Neutrophil (primary cell): ENCODE results near the gene IFIT3.
"Not testable (repeated sequence)": the region's sequence is repeated elsewhere in the genome, so short reads cannot be mapped to it uniquely, and the experiment has no call there.

Experiments
- H3K27ac ChIP-seq: fragments of 200-600 bp; sonication (generic); 2 replicates; pipeline ENCODE4 v1.5.1; 2016; ENCODE audit warnings: mild to moderate bottlenecking, moderate library complexity
- H3K27me3 ChIP-seq: fragments of 200-600 bp; sonication (generic); 2 replicates; pipeline ENCODE4 v1.6.0; 2016; ENCODE audit warnings: mild to moderate bottlenecking
- H3K36me3 ChIP-seq: fragments of 200-600 bp; sonication (generic); 2 replicates; pipeline ENCODE4 v1.5.1; 2017
- H3K4me1 ChIP-seq, 2 experiments: fragments of 200-600 bp in 1 of 2; sonication (generic) in 1 of 2; 1 replicate in 1 of 2; 2 replicates in 1 of 2; pipeline versions ENCODE4 v1.5.1 to v1.6.1; 2013 to 2016; ENCODE audit warnings: low read depth in 1 of 2, low read length in 1 of 2, mild to moderate bottlenecking in 1 of 2, moderate library complexity in 1 of 2; ENCODE audit not compliant: control insufficient read depth in 1 of 2, insufficient read depth in 1 of 2
- H3K4me3 ChIP-seq, 2 experiments: fragments of 200-600 bp in 1 of 2; sonication (generic) in 1 of 2; 1 replicate in 1 of 2; 2 replicates in 1 of 2; pipeline ENCODE4 v1.5.1; 2013 to 2016; ENCODE audit warnings: low read depth in 1 of 2, low read length in 1 of 2, mild to moderate bottlenecking in 1 of 2, moderate library complexity in 1 of 2
- H3K9me3 ChIP-seq: fragments of 200-600 bp; sonication (generic); 2 replicates; pipeline ENCODE4 v1.5.1; 2016
- TF ChIP-seq, protein P1 (sequence below): fragments of 200-600 bp; sonication (generic); IDR thresholded peaks from 2 replicates; pipeline ENCODE4 v1.5.1; 2016; ENCODE audit warnings: antibody characterized with exemption

Gene IFIT3

DNA sequence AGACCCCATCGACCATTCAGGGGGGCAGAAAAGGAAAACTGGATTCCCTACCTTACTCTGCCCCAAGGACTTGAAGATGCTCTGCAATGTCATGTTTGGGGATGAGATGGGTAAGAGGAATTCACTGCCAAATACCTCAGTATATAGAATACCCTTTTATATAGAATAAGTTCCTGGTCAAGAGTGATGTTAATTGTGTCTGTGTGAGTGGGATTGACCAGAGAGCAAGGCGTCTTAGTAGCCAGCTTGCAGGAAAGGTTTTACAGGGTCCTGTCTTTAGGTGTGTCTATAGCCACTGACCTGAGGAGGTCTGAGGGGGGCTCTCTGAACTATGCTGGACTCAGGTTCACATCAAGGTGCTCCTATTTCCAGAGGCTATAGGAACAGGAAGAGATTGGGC, 1.4 kb downstream of the IFIT3 start:
- H3K9me3 ChIP-seq, result no peaks in the 10 kb centered on the region
- peak overlapping the region; percentile 88 for H3K27ac ChIP-seq
- peaks cover 72 to 75% of the 10 kb centered on the region in 2 experiments for H3K4me1 ChIP-seq
- peak overlapping the region; percentile 63 to 69 for H3K4me3 ChIP-seq
- no peaks in the 10 kb centered on the region for H3K27me3 ChIP-seq
- TF ChIP-seq, protein P1, sequence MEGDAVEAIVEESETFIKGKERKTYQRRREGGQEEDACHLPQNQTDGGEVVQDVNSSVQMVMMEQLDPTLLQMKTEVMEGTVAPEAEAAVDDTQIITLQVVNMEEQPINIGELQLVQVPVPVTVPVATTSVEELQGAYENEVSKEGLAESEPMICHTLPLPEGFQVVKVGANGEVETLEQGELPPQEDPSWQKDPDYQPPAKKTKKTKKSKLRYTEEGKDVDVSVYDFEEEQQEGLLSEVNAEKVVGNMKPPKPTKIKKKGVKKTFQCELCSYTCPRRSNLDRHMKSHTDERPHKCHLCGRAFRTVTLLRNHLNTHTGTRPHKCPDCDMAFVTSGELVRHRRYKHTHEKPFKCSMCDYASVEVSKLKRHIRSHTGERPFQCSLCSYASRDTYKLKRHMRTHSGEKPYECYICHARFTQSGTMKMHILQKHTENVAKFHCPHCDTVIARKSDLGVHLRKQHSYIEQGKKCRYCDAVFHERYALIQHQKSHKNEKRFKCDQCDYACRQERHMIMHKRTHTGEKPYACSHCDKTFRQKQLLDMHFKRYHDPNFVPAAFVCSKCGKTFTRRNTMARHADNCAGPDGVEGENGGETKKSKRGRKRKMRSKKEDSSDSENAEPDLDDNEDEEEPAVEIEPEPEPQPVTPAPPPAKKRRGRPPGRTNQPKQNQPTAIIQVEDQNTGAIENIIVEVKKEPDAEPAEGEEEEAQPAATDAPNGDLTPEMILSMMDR, result no peak
- H3K36me3 ChIP-seq, result peaks cover 4% of the 10 kb centered on the region

DNA sequence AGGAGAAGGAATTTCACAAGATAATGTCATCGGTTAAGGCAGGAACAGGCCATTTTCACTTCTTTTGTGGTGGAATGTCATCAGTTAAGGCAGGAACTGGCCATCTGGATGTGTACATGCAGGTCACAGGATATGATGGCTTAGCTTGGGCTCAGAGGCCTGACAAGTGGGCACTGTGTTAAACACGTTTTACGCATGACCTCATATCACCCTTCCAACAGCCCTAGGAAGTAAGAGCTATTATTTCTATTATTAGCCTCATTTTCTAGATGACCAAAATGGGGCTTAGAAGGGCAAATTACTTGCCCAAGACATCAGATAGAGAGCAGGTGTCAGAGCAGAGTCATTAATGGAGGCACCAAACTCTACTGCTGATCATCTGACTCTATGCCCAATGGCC, 2.2 kb downstream of the IFIT3 start:
- not testable (repeated sequence) for H3K36me3 ChIP-seq, H3K27me3 ChIP-seq, H3K9me3 ChIP-seq
- Histone ChIP-seq H3K4me1 (peaks cover 73 to 77% of the 10 kb centered on the region in 2 experiments), H3K4me3 (peak overlapping the region; percentile 63 to 69), H3K27ac (peak overlapping the region; percentile 66)

DNA sequence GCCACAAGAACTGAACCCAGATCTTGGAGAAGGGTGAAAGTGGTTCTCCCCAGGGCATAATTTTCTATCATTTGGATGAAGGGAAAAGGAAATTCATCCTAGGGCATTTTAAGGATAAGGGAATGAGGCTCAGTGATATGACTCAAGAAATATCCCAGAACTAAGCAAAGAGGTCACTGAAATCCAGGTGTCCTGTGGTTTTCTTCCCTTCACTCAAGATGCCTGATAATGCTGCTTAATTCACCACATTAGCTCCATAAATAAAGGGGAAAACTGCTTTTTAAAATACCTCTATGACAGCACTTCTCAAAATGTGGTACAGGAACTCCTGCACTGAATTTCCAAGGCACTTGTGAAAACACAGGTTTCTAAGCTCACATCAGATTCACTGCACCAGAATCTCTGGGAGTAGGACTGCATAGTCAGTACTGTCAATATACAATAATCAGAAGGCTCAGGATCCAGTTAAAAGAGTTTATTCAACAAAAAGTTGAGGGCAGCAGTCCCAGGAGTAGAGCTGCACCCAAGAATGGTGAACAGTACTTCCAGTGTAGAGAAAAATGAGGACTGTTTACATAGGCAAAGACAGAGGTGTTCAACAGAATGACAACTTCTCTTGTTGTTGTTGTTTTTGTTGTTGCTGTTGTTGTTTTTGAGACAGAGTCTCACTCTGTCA, 2.9 kb downstream of the IFIT3 start:
- Histone ChIP-seq H3K9me3 (no peaks in the 10 kb centered on the region), H3K36me3 (peaks cover 4% of the 10 kb centered on the region), H3K4me1 (peaks cover 73 to 77% of the 10 kb centered on the region in 2 experiments), H3K27ac (peak overlapping the region; percentile 66), H3K27me3 (no peaks in the 10 kb centered on the region), H3K4me3 (peak overlapping the region; percentile 63 to 69)
- TF ChIP-seq, protein P1, result no peak

DNA sequence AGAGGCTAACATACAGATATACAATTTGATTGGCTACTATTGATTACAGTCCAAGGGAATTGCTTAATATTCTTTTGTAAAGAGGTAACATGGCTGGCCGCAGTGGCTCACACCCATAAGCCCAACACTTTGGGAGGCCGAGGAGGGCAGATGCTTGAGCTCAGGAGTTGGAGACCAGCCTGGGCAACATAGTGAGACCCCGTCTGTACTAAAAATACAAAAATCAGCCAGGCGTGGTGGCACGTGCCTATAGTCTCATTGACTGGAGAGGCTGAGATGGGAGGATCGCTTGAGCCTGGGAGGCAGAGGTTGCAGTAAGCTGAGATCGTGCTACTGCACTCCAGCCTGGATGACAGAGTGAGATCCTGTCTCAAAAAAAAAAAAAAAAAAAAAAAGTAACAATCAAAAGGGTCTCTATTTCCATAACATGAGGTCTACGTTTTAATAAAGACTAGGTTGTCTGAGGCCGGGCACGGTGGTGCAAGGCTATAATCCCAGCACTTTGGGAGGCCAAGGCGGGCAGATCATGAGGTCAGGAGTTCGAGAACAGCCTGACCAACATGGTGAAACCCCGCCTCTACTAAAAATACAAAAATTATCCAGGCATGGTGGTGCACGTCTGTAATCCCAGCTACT, 3.8 kb downstream of the IFIT3 start:
- not testable (repeated sequence) for H3K36me3 ChIP-seq, H3K9me3 ChIP-seq, H3K27me3 ChIP-seq
- H3K4me1 ChIP-seq, result peaks cover 73 to 76% of the 10 kb centered on the region in 2 experiments
- peak overlapping the region; percentile 85 for H3K27ac ChIP-seq
- peak overlapping the region; percentile 61 to 64 for H3K4me3 ChIP-seq

DNA sequence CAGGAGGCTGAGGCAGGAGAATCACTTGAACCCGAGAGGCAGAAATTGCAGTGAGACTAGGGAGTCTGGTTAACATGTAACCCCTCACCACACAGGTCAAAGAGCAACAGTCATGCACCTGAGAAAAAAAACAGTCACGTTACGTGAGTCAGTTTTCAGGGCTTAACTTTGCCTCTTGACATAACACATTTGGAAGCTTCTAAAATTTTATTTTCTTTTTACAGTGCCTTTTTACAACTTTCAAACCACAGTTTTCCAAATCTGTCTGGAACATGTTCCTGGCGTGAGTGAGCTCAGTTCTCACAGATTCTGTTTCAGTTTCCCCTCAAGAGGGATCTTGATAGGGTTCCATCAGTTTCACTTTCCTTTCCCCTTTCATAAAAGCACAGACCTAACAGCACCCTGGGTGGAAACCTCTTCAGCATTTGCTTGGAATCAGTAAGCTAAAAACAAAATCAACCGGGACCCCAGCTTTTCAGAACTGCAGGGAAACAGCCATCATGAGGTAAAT, 4.4 kb downstream of the IFIT3 start:
- Histone ChIP-seq H3K27me3 (no peaks in the 10 kb centered on the region), H3K36me3 (peaks cover 8% of the 10 kb centered on the region), H3K4me3 (peak overlapping the region; percentile 61 to 64), H3K27ac (peak overlapping the region; percentile 85), H3K9me3 (no peaks in the 10 kb centered on the region), H3K4me1 (peaks cover 67 to 70% of the 10 kb centered on the region in 2 experiments)
- TF ChIP-seq, protein P1, result no peak

DNA sequence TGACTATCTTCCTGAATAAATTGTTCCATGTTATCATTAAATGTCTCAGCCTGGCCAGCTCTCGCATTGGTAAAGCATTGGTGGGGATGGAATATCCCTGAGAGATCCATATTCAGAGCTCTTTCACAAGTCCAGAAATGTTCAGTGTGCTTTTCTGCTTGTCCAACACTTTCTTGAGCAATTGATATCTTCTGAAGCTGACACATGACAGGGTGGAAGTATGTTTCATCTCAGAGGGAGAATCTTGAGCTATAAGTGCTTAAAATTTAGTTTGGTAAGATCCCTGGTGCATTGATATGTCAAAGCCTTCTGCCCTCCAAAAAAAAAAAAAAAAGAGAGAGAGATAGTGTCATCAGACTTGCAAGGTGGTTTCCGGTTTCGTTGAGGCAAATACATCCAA, 7.4 kb downstream of the IFIT3 start:
- Histone ChIP-seq H3K9me3 (no peaks in the 10 kb centered on the region), H3K27me3 (no peaks in the 10 kb centered on the region), H3K27ac (no peak overlapping the region), H3K4me3 (no peak overlapping the region), H3K4me1 (peaks cover 39 to 40% of the 10 kb centered on the region in 2 experiments), H3K36me3 (peaks cover 38% of the 10 kb centered on the region)
- TF ChIP-seq, protein P1, result no peak
